Activated CD4-positive, alpha-beta T cell treated with anti-CD3 and anti-CD28 coated beads, Interleukin-2, amount 50 U/mL, for 24 hours (primary cell): Measurements from ENCODE around the gene HIP1.
"Not testable (repeated sequence)": the region's sequence is repeated elsewhere in the genome, so short reads cannot be mapped to it uniquely, and the experiment has no call there.

ENCODE experiments used
- DNase-seq, 2 donors: peaks; one replicate each; pipeline ENCODE4 v3.0.0-alpha.2; 2020; ENCODE audit warnings: low read depth in 1 of 2, low spot score in 1 of 2

The HIP1 gene

GRCh38 chr7:75578081-75578480, 160.7 kb downstream of the HIP1 start:
- DNase-seq = no peak

GRCh38 chr7:75575488-75576121, 163.1 kb downstream of the HIP1 start:
- DNase-seq = no peak

DNA sequence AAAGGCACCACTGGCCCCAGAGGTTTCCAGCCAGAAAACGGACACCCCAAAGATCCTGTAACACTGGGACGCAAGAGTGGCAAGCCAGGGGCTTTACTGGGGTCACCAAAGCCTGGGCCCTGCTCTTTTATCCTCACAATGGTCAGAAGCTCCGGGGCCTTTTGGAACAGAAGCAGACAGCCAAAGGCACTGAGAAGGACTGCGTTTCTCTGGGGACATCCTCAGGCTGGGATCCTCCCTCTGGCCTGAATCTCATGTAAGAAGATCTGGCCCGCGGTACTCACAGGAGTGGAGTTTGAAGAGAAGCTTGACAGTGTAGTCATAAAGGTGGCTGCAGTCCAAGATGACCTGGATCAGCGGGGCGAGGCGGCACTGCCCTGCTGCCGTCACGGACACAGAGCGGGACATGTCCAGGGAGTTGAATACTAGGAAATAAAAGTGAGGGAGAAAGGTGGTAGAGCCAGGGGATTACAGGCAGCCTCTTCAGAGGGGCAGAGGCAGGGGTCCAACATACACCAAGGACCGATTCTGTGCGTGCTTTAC, 165.2 kb downstream of the HIP1 start:
- DNase-seq = no peak

DNA sequence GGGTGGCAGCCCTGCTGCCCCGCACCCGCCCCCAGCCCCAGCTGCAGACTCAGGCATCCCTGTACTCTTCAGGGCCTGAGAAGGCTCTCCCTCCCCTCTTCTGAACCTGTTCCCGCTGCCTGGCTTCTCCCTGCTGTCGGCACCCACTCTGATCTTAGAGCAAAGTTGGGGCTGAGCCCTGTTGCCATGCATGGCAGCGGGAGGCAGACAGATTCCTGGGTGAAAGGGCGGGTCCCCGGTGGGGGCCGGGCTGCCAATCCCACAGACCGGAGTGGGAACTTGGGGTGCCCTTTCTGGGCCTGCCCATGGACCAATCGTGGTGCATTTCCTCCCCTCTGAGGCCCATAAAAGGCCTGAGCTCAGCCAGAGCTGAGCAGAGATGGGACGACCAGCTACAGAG, 165.9 kb downstream of the HIP1 start:
- DNase-seq = no peak

- no peak for DNase-seq
Observed at GRCh38 chr7:75572396-75572795, 166.3 kb downstream of the HIP1 start.

- no peak for DNase-seq
Observed at GRCh38 chr7:75571209-75571608, 167.5 kb downstream of the HIP1 start.

- DNase-seq = not testable (repeated sequence)
Observed at GRCh38 chr7:75569629-75570282, 169.0 kb downstream of the HIP1 start.

DNA sequence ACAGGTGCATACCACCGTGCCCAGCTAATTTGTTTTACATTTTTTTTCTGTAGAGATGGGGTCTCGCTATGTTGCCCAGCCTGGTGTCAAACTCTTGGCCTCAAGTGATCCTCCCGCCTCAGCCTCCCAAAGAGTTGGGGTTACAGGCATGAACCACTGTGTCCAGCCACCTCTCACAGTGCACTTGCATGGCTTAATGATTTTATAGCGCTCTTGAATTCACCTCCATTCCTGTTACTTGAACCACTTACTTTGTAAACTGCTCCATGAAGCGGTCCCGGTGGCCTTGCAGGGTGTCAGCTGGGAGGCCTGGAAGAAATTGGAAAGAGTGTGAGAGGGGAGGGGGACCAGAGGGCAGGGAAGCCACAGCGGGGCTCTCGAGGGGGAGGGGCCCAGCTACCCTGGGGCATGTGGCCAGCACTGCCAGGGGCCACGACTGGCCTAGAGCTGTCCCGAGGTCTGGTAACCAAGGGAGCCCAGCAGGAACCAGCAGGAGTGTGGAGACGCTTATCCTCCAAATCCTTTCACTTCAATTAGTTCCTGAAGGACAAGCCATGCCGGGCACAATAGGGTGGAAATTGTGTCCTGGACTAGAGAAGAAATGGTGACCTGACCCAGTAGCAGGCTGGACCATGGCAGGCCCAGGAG, 170.7 kb downstream of the HIP1 start:
- DNase-seq = no peak

DNA sequence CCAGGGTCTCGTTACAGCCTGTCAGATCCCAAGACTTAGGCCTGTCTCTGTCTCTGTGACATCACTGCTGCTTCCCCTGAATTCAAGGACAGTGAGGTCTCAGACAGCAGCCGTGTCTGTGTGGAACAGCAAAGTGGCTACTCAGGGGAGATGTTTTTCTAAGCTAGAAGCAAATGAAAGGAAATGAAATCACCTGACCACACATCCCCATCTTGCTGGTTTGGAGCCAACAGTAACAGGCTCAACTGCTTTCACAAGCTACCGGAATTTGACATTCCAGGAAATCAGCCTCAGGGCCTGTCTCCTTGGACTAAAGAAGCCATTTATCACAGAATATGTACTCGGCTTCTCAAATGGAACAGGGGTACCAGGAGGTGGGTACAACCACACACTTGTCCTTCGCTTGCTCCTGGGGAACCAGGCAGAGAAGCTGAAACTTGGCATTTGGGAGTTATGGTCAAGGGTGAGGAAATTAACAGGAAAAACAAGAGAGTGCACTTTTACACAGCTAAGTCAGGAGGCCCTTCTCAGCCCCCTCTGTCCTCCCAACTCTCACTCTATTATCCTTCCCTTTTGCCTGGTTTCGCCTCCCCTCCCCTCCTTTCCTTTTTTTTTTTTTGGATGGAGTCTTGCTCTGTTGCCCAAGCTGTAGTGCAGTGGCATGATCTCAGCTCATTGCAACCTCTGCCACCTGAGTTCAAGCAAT, 173.5 kb downstream of the HIP1 start:
- no peak for DNase-seq

DNA sequence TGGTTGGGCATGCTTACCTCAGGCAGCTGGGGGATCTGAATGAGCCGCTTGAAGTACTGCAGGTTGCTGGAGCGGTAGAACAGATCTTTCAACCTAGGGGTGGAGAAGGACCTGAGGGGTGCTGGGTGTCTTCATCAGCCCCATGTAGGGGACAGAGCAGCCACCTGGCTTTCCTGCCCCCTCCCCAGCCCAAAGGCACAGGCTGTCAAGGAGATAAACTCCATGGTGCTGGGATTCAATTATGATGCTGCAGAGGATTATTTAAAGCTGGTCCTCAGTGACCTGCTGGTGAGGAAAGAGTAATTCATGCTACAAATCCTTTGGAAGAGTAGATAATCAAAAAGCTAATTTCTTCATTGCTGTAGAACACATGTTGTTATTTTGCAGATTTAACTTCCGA, 175.6 kb downstream of the HIP1 start:
- no peak for DNase-seq

DNA sequence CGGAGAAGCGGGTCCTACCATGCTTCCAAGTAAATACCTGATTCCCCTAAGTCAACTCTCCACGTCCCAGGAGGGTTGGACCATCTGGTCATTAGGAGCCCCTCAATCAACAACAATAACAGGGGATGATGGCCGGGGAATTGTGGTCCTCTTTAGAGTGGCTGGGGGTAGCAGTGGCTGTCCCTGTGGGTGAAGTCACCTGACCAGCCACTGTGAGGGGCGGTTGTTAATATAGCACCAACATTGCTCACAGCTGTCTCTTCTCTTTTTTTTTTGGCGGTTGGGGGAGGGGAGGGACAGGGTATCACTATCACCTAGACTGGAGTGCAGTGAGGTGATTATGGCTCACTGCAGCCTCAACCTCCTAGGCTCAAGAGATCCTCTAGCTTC, 178.8 kb downstream of the HIP1 start:
- no peak for DNase-seq

GRCh38 chr7:75559355-75559975, 179.3 kb downstream of the HIP1 start:
- DNase-seq = no peak

- not testable (repeated sequence) for DNase-seq
Observed at GRCh38 chr7:75556835-75557234, 181.9 kb downstream of the HIP1 start.

- no peak for DNase-seq
Observed at GRCh38 chr7:75555736-75556135, 183.0 kb downstream of the HIP1 start.

DNA sequence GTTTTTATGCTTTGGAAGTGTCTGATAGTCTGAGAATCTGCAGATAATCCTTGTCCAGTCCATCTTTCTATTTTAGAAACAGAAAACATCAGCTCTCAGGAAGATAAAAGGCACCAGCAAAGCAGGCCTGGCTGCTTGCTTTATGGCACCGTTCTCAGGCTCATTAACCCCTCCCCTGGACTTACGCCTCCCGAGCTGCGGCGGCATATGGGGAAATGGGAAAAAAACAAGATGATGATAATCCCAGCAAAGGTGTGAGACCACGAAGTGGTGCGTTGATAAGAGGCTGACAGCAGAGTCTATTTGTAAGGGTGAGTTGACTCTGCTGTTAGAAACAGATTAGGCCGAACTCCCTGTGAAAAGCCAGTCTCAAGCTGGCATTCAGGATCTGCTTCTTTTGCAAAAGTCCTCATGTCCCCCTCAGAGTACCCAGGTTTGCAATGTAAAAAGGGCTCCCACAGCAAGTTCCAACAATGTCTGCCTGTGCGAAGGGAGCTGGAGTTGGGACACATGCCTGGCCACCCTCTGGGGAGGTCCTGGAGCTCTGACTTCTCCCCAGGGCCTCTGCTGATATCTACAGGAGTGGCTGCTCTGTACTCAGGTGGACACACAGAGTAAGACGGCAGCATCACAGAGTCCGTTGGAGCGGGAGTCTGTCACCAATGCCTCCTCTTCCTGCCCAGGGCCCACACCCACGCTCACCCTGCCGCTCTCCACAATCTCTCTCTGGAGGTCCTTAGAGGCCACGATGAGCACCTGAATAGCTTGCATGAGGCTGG, 192.3 kb downstream of the HIP1 start:
- DNase-seq = no peak

GRCh38 chr7:75537731-75538130, 201.0 kb downstream of the HIP1 start:
- no peak for DNase-seq

DNA sequence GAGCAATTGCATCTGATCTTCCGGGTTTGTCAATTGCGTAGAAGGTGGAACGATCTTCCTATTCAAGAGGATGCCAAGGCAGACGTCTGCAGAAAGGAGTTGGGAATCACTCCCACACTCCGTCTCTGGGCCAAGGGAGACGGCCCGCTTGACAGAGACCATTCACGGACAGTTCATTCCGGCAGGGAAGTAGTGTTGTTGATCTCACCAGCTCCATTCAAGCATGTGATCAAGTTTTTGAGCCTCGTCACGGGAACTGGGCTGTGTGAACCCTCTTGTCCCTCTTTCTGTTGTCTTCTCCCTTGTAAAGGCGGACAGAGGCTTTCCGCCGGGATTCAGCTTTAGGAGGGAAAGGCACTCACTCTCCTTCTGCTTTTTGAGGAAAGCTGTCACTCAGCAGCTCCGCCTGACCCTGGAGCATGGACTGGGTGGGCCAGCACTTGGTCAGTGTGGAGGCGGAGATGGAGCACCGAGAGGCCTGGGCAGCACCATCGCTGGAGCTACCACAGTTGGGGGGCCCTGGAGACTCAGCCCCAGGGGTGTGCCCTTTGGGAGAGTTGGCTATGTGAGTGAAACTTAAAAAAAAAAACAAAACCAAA, 201.7 kb downstream of the HIP1 start:
- DNase-seq = no peak

GRCh38 chr7:75536491-75536890, 202.2 kb downstream of the HIP1 start:
- DNase-seq = no peak

GRCh38 chr7:75534727-75535307, 203.9 kb downstream of the HIP1 start:
- DNase-seq = no peak

- DNase-seq = no peak
Observed at GRCh38 chr7:75533926-75534325, 204.8 kb downstream of the HIP1 start.
